Stimulated activated CD4-positive, alpha-beta T cell treated with anti-CD3 and anti-CD28 coated beads, Interleukin-1b, Interleukin-23, amount 100 ng/mL, for 4 hours (primary cell): ENCODE data around the gene ADAMTS16.

ENCODE experiments used
- DNase-seq, 2 donors: peaks; one replicate each; pipeline ENCODE4 v3.0.0-alpha.2; 2020; ENCODE audit warnings: low read depth in 2 of 2

The ADAMTS16 gene

GRCh38 chr5:5221724-5222123 lies 81.6 kb downstream of the ADAMTS16 start:
- DNase-seq: no peak

GRCh38 chr5:5231576-5231975 lies 91.4 kb downstream of the ADAMTS16 start:
- no peak for DNase-seq

GRCh38 chr5:5234912-5235311 lies 94.8 kb downstream of the ADAMTS16 start:
- no peak for DNase-seq

GRCh38 chr5:5235685-5236084 lies 95.6 kb downstream of the ADAMTS16 start:
- no peak for DNase-seq

GRCh38 chr5:5239191-5239590 lies 99.1 kb downstream of the ADAMTS16 start:
- no peak for DNase-seq

- DNase-seq: no peak
Observed at GRCh38 chr5:5240234-5240633, 100.1 kb downstream of the ADAMTS16 start.

GRCh38 chr5:5242056-5242455 lies 101.9 kb downstream of the ADAMTS16 start:
- no peak for DNase-seq

- no peak for DNase-seq
Observed at GRCh38 chr5:5246736-5247135, 106.6 kb downstream of the ADAMTS16 start.

- no peak for DNase-seq
Observed at GRCh38 chr5:5250758-5251157, 110.6 kb downstream of the ADAMTS16 start.

- no peak for DNase-seq
Observed at GRCh38 chr5:5252106-5252505, 112.0 kb downstream of the ADAMTS16 start.

GRCh38 chr5:5257353-5257752 lies 117.2 kb downstream of the ADAMTS16 start:
- DNase-seq: no peak

- DNase-seq: no peak
Observed at GRCh38 chr5:5258564-5258963, 118.4 kb downstream of the ADAMTS16 start.

GRCh38 chr5:5264727-5265126 lies 124.6 kb downstream of the ADAMTS16 start:
- no peak for DNase-seq

- no peak for DNase-seq
Observed at GRCh38 chr5:5266297-5266696, 126.2 kb downstream of the ADAMTS16 start.

GRCh38 chr5:5270161-5270560 lies 130.0 kb downstream of the ADAMTS16 start:
- DNase-seq: no peak

GRCh38 chr5:5270958-5271785 lies 131.0 kb downstream of the ADAMTS16 start:
- DNase-seq: no peak

- no peak for DNase-seq
Observed at GRCh38 chr5:5271786-5272321, 131.7 kb downstream of the ADAMTS16 start.

- DNase-seq: no peak
Observed at GRCh38 chr5:5273398-5273797, 133.3 kb downstream of the ADAMTS16 start.

GRCh38 chr5:5273976-5274375 lies 133.8 kb downstream of the ADAMTS16 start:
- DNase-seq: no peak

GRCh38 chr5:5275211-5275610 lies 135.1 kb downstream of the ADAMTS16 start:
- no peak for DNase-seq

- no peak for DNase-seq
Observed at GRCh38 chr5:5276430-5276829, 136.3 kb downstream of the ADAMTS16 start.

GRCh38 chr5:5276951-5277517 lies 136.9 kb downstream of the ADAMTS16 start:
- no peak for DNase-seq

GRCh38 chr5:5278201-5278814 lies 138.2 kb downstream of the ADAMTS16 start:
- no peak for DNase-seq
